Gastroesophageal sphincter (tissue), 4 donors: Measurements from ENCODE around the gene OGFOD3. TPM values are rescaled to one million over a fixed set of nuclear protein-coding genes. Genes with fewer than 3 reads are reported as not detected.
A peak's percentile ranks its signal among the peaks of the same experiment; 100 is the strongest.

Experiments used
- ATAC-seq: fragments of 150-250 bp; one replicate; pipeline ENCODE4 v1.9.1; 2016; ENCODE audit warnings: mild to moderate bottlenecking, moderate library complexity
- H3K27ac ChIP-seq, 4 donors: fragments of 200-600 bp; sonication (generic) in 3 of 4; 1 replicate in 3 of 4; 2 replicates in 1 of 4; pipeline ENCODE4 v1.5.1; 2016 to 2019
- H3K27me3 ChIP-seq: fragments of 200-600 bp; sonication (generic); one replicate; pipeline ENCODE4 v1.5.1; 2019
- H3K36me3 ChIP-seq, 2 donors: fragments of 200-600 bp; sonication (generic); one replicate each; pipeline ENCODE4 v1.5.1; 2019; ENCODE audit warnings: control low read depth in 1 of 2
- H3K4me1 ChIP-seq, 3 donors: fragments of 200-600 bp; sonication (generic); 1 replicate in 2 of 3; 2 replicates in 1 of 3; pipeline ENCODE4 v1.5.1; 2016 to 2019; ENCODE audit warnings: control low read depth in 2 of 3
- H3K4me3 ChIP-seq, 2 donors: fragments of 200-600 bp; sonication (generic); one replicate each; pipeline ENCODE4 v1.5.1; 2019; ENCODE audit warnings: mild to moderate bottlenecking in 1 of 2, moderate library complexity in 1 of 2
- H3K9me3 ChIP-seq, 3 donors: fragments of 200-600 bp; sonication (generic); one replicate each; pipeline ENCODE4 v1.5.1; 2017 to 2019; ENCODE audit warnings: control low read depth in 2 of 3
- EP300 ChIP-seq: sonication (generic); formaldehyde crosslinking; IDR thresholded peaks from one replicate; pipeline ENCODE4 v1.6.1; 2017; ENCODE audit warnings: antibody characterized with exemption, mild to moderate bottlenecking
- POLR2A ChIP-seq, 2 donors: fragments of 450-650 bp; IDR thresholded peaks; one replicate each; pipeline ENCODE4 v1.6.1; 2017; ENCODE audit warnings: antibody characterized with exemption in 2 of 2, mild to moderate bottlenecking in 2 of 2, moderate library complexity in 1 of 2
- POLR2AphosphoS5 ChIP-seq: sonication (generic); formaldehyde crosslinking; IDR thresholded peaks from one replicate; pipeline ENCODE4 v1.6.1; 2017; ENCODE audit warnings: antibody characterized with exemption
- WGBS, 2 donors: methylation state at CpG; one replicate each; pipeline ENCODE4 v1.1.5; 2018; ENCODE audit warnings: low coverage in 1 of 2; 5-methylcytosine and 5-hydroxymethylcytosine counted together
- total RNA-seq, 4 donors: library from RNA; depleted of rRNA; stranded (reverse); fragments of >200 nt; gene quantifications; one replicate each; pipeline ENCODE4 v1.1.0, GENCODE V29; 2016
- TF ChIP-seq, protein P1 (sequence below), 4 experiments: fragments of 200-600 bp in 2 of 4; fragments of 450-650 bp in 2 of 4; sonication (generic) in 1 of 4; IDR thresholded peaks; one replicate each; pipeline ENCODE4 v1.5.1; 2017 to 2019; ENCODE audit warnings: antibody characterized with exemption in 4 of 4, mild to moderate bottlenecking in 2 of 4, moderate library complexity in 2 of 4

Gene OGFOD3
- total RNA-seq, 4 donors from 2014 or later = 26.4 to 39.5 (median 28.8) TPM

DNA sequence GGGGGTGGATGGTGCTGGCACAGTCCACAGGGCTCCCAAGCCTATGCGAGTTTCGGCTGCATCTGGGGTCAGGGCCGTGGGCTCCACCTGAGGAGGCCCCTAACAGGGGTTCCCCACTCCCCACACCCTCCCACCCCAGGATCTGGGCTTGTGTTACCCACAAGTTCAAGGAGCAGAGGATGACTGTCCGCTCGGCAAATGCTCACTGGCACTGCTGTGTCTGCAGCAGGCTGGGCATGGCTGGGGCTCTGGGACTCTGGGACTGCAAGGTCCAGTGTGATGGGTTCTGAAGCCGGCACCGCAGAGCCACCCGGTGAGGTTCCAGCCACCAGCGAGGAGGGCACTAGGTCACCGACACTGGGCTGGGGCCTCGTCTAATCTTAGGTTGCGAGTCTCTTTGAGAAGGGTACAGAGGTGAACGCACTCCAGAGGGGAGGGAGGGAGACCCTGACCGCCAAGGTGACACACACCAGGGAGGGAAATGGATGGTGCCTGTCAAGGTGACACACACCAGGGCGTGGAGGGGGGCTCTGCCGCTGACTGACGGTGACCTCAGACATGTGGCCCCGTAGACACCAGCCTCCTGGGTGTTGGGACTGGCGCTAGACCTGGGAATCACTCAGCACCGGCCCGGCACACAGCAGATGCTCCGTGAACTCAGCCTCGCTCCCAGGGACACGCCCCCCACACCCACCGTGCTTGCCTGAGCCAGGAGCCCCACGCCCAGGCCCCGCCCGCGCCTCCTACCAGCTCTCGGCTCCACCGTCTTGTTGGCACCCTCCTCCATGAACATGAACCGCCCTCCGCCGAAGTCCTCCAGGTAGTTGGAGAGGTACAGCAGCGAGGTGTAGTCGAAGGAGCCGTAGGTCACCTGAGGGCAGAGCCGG is 20.7 kb downstream of the OGFOD3 start:
- peaks cover 0 to 85% of the 10 kb centered on the region in 2 donors for H3K36me3 ChIP-seq
- no peak overlapping the region for H3K4me3 ChIP-seq
- WGBS, 2 donors = 80% methylated on average over 12 of the region's 38 CpGs; no CpG with 5 or more reads in 1 of the 2 donors
- TF ChIP-seq POLR2AphosphoS5 (no peak), POLR2A (IDR thresholded peaks at IDR 0.05) (no peak), EP300 (no peak)
- TF ChIP-seq, protein P1, sequence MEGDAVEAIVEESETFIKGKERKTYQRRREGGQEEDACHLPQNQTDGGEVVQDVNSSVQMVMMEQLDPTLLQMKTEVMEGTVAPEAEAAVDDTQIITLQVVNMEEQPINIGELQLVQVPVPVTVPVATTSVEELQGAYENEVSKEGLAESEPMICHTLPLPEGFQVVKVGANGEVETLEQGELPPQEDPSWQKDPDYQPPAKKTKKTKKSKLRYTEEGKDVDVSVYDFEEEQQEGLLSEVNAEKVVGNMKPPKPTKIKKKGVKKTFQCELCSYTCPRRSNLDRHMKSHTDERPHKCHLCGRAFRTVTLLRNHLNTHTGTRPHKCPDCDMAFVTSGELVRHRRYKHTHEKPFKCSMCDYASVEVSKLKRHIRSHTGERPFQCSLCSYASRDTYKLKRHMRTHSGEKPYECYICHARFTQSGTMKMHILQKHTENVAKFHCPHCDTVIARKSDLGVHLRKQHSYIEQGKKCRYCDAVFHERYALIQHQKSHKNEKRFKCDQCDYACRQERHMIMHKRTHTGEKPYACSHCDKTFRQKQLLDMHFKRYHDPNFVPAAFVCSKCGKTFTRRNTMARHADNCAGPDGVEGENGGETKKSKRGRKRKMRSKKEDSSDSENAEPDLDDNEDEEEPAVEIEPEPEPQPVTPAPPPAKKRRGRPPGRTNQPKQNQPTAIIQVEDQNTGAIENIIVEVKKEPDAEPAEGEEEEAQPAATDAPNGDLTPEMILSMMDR (IDR thresholded peaks at IDR 0.05) = no peak
- H3K27me3 ChIP-seq = no peaks in the 10 kb centered on the region
- H3K9me3 ChIP-seq = no peaks in the 10 kb centered on the region
- ATAC-seq = no peak
- H3K27ac ChIP-seq = peak overlapping the region in 1 of 4 donors; percentile 57
- H3K4me1 ChIP-seq = peaks cover 0 to 33% (median 7%) of the 10 kb centered on the region in 3 donors

DNA sequence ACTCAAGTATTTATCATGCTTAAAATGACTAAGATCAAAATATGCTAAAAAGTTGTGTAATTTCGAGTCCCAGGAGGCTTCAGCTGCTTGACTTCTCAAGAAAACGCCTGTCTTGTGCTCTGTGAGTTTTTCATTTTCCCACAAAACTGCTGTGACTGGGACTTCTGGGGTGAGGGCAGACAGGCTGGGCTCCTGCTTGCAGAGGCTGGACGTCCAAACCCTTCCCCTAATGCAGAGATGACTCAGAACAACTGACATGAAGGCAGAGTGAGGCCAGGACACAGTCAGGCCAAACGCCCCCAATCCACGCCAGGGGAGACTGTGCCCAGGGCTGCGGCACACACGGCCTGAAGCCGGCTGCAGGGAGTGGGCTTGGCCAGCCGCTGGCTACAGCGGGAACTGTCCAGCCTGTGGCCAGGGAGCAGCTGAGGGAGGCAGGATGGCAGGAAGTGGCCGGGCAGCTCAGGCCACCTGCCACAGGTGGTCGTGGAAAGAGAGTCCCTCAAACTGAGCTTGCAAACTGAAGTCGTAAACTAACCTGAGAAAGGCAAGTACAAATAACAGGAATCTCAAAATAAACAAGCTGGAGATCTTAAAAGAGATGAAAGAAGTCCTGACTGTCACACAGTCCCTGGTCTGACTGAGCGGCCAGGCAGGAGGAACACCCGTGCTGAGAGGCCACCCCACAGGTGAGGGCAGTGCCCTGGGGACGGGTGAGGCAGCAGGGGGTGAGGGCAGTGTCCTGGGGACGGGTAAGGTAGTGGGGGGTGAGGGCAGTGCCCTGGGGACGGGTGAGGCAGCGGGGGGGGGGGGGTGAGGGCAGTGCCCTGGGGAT is 21.6 kb downstream of the OGFOD3 start:
- peak; percentile 65 for ATAC-seq
- Histone ChIP-seq H3K27ac (peak overlapping the region in 1 of 4 donors; percentile 57), H3K9me3 (no peaks in the 10 kb centered on the region), H3K4me1 (peaks cover 0 to 33% (median 7%) of the 10 kb centered on the region in 3 donors), H3K27me3 (no peaks in the 10 kb centered on the region), H3K36me3 (peaks cover 0 to 85% of the 10 kb centered on the region in 2 donors), H3K4me3 (no peak overlapping the region)
- TF ChIP-seq POLR2A (IDR thresholded peaks at IDR 0.05) = no peak
- TF ChIP-seq, protein P1 (IDR thresholded peaks at IDR 0.05) = no peak
- no peak for TF ChIP-seq POLR2AphosphoS5
- no peak for TF ChIP-seq EP300
- 53 to 69% methylated on average over 3 to 4 of the region's 19 CpGs for whole genome bisulfite sequencing, 2 donors

GRCh38 chr17:82394278-82394677 is 24.1 kb downstream of the OGFOD3 start:
- 83 to 100% methylated on average over 1 to 9 of the region's 12 CpGs for WGBS, 2 donors
- H3K4me1 ChIP-seq = peaks cover 0 to 23% (median 2%) of the 10 kb centered on the region in 3 donors
- TF ChIP-seq POLR2A (IDR thresholded peaks at IDR 0.05) (no peak), POLR2AphosphoS5 (no peak), EP300 (no peak)
- TF ChIP-seq, protein P1 (IDR thresholded peaks at IDR 0.05) = no peak
- no peak overlapping the region for H3K27ac ChIP-seq
- H3K9me3 ChIP-seq = no peaks in the 10 kb centered on the region
- no peaks in the 10 kb centered on the region for H3K27me3 ChIP-seq
- ATAC-seq = no peak
- no peak overlapping the region for H3K4me3 ChIP-seq
- peaks cover 0 to 75% of the 10 kb centered on the region in 2 donors for H3K36me3 ChIP-seq

- H3K27ac ChIP-seq = no peak overlapping the region
- H3K4me3 ChIP-seq = no peak overlapping the region
- ATAC-seq = no peak
- H3K4me1 ChIP-seq = peaks cover 0 to 13% (median 0%) of the 10 kb centered on the region in 3 donors
- H3K9me3 ChIP-seq = no peaks in the 10 kb centered on the region
- H3K27me3 ChIP-seq = peaks cover 5% of the 10 kb centered on the region
- peaks cover 0 to 63% of the 10 kb centered on the region in 2 donors for H3K36me3 ChIP-seq
- TF ChIP-seq POLR2AphosphoS5 = no peak
- 92 to 100% methylated on average over 4 to 13 of the region's 15 CpGs for WGBS, 2 donors
Observed at GRCh38 chr17:82392941-82393340, 25.4 kb downstream of the OGFOD3 start.

DNA sequence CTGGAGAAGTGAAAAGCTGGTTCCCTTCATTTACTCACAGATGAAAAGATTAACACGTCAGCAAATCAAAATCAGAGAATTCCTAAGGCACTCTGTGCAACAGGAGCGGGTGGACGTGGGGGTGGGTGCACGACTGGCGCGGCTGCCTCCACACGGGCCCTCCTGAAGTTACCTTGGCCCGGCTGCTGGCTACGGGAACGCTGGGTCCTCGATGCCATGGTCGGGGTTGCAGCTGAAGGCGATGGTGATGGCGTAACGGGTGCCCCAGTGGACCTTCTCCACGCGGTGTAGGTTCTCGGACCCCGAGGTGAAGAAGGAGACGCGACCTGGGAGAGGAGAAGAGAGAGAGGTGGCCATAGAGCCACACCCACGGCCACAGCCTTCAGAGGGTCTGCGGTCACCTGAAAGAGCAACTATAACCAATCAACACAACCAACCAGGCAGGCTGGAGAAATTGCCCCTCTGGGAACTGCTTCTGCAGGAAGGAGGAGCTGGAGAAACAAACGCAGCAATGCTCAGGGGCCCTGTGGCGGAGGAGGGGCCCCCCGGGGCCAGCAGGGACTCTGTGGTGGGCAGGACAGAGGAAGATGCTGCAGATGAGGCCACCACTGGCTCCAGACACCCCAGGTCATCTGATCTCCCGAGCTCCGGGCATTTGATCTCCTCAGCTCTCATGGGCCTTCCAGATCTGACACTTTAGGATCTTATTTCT is 26.0 kb downstream of the OGFOD3 start:
- TF ChIP-seq POLR2A (IDR thresholded peaks at IDR 0.05) (no peak), EP300 (no peak), POLR2AphosphoS5 (no peak)
- TF ChIP-seq, protein P1 (IDR thresholded peaks at IDR 0.05) = no peak
- Histone ChIP-seq H3K27me3 (peaks cover 10% of the 10 kb centered on the region), H3K36me3 (peaks cover 0 to 57% of the 10 kb centered on the region in 2 donors), H3K4me3 (no peak overlapping the region), H3K9me3 (no peaks in the 10 kb centered on the region), H3K4me1 (peaks cover 0 to 7% (median 0%) of the 10 kb centered on the region in 3 donors), H3K27ac (no peak overlapping the region)
- whole genome bisulfite sequencing, 2 donors = 86% methylated on average over 11 of the region's 28 CpGs; no CpG with 5 or more reads in 1 of the 2 donors
- no peak for ATAC-seq
